ENCODE data around the gene ARL4C.
"Not testable (repeated sequence)": the region's sequence is repeated elsewhere in the genome, so short reads cannot be mapped to it uniquely, and the experiment has no call there.

The ARL4C gene

DNA sequence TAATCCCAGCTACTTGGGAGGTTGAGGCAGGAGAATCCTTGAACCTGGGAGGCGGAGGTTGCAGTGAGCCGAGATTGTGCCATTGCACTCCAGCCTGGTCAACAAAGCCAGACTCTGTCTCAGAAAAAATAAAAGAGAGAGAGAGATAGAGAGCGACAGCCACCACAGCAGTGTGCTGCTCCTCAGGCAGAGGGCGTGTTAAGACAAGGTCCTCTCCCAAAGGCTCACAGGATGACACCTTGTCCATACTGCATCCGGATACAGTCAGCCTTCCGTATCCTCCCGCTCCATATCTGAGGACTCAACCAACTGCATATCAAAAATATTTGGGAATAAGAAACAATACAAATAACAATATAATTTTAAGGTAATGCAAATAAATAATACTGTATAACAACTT, 20.1 kb downstream of the ARL4C start:
- no peak for DNase-seq (ENCODE audit: low read depth in 2 of 2)

DNA sequence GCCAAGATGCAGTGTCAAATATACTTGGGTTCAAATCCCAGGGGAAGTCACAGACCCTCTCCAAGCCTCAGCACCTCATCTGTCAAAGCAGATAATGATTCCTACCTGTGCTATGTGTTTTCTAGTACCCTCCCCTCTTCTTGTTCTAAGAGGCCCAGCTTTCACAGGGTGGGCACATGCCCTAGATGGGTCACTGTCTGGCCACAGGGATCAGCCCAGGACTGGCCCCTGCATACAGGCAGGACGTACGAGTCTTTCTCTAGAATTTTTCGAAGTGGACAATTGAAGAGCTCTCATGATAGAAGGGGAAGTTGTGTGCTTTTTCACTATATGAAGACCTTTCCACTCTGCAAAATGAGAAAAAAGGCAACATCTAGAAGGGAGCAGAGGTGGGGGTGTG, 22.2 kb downstream of the ARL4C start:
- no peak for DNase-seq (ENCODE audit: low read depth in 2 of 2)

DNA sequence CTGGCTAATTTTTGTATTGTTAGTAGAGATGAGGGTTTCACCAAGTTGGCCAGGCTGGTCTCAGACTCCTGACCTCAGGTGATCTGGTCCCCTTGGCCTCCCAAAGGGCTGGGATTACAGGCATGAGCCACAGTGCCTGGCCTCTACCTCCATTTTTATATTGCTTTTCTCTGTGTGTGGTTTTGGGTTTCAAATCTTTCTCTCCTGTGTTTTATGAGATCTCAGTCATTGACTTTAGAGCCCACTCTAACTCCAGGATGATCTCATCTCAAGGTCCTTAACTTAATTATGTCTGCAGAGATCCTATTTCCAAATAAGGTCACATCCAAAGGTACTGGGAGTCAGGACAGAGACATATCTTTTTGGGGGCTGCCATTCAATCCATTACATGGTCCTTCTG, 24.7 kb downstream of the ARL4C start:
- DNase-seq (ENCODE audit: low read depth in 2 of 2), result no peak

DNA sequence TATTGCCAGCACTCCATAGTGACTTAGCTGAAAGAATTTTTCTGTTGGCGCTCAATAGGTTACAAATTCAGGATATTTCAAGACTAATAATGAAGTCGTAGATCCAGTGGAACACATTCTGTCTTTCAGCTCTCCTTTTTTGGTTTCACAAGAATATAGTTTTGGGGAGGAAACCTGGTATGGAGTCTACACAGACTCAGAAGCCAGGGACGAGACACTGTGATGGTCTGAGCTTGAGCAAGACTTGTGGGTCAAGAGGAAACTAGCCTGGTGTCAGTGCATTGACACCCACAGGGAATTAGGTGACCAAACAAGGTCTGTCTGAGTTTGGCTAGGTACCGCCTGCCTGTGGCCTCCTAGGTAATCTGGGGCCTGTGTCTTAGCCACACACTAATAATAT, 26.9 kb downstream of the ARL4C start:
- no peak for DNase-seq (ENCODE audit: low read depth in 2 of 2)

DNA sequence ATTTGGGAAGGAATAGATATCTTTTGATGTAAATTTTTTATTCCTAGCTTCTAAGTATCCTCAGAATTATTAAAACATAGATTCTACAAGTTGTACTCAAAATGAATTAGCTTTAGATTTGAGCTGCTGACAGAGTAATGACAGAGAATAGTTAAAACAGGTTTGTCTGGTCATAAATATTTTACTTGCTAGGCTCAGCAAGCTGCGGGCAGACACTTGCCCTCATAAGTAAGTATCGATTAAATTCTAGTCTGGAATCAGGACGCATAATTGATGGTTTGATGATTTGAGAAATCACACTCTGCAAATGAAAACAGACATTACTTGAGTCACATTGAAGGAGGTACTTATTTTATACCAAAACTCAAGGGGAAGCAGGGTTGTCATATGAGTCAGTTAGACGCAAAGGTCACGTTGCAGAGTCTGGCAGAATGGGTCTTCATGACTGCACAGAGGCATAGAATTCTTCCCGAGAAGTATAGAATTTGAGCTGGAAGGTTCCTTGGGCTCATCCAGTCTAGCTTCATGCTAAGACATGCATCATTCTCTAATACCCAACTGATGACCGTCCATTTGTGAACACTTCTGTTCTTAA, 27.5 kb downstream of the ARL4C start:
- no peak for DNase-seq (ENCODE audit: low read depth in 2 of 2)

DNA sequence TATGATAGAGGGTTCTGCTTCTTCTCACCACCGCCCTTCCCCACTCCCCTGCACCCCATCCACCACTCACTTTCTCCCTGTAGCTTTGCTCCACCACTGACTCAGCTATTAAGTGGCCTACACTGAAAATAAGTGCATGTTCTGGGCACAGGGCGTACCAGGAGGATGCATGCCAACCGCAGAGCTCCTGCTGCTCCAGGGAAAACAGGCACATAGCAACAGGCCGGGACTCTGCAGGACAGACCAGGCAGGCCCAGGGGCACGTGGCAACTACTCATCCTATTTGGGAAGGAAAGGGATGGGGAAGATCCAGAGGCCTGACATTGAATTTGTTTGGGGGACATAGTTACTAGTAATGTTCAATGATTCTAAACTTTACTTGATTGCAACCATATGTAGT, 28.4 kb downstream of the ARL4C start:
- DNase-seq (ENCODE audit: low read depth in 2 of 2), result no peak

DNA sequence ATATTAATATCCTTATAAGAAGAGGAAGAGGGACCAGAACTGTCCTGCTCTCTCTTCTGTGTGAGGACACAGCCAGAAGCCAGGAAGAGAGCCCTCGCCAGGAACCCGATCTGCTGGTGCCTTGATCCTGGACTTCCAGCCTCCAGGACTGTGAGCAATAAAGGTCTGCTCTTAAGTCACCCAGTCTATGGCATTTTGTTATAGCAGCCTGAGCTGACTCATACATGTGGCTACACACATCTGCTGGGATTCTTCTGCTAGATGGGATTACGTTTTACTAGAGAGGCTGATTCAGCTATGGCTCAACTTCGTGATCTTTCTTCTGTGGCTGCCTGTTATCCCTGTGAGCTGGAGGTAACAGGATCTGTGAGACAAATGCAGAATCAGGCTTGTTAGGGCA, 29.6 kb downstream of the ARL4C start:
- DNase-seq (ENCODE audit: low read depth in 2 of 2), result no peak

DNA sequence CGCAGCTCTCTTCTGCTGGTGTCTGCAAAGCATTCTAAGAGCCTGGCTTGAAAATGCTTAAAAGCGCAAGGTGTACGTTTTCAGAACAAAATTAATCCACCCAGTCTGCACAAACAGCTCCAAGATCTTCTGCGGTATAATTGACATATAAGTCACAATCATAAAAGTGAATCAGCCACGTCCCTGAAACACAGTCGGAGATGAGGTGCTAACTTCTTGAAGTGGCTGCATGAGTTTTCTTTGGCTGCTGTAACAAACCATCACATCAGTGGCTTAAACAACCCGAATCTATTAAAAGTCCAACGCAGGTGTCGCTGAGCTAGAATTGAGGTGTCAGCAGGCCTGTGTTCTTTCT, 32.6 kb downstream of the ARL4C start:
- no peak for DNase-seq (ENCODE audit: low read depth in 2 of 2)

DNA sequence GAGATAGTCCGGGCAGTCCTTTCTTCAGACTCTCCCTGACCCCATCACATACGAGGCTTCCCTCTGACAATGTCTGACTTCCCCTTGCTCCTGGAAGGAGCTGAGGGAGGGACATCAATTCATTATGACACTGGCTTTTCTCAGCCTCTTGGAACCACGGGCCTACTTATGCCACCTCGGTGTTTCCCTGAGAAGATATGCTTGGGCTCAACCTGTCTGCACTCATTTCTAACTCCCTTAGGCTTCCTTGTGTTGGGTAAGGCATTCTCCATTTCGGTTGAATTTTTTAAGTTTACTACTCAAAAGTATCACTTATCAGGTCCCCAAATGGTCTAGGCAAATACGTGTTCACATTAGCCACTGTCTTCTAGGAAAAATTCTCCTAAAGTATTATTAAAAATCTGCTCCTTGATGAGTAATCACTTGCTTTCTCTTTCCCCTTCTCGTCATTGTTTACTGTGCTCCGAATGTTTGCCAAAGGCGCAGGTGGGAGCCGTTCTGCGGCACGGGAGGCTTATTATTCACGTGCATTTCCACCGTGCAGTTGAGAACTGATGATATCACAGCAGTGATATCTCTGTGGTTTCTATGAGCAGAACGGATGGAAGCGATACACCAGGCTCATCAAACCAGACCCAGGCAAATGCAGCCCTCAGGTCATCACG, 33.1 kb downstream of the ARL4C start:
- peak; percentile 43 to 65 for DNase-seq (ENCODE audit: low read depth in 2 of 2)

DNA sequence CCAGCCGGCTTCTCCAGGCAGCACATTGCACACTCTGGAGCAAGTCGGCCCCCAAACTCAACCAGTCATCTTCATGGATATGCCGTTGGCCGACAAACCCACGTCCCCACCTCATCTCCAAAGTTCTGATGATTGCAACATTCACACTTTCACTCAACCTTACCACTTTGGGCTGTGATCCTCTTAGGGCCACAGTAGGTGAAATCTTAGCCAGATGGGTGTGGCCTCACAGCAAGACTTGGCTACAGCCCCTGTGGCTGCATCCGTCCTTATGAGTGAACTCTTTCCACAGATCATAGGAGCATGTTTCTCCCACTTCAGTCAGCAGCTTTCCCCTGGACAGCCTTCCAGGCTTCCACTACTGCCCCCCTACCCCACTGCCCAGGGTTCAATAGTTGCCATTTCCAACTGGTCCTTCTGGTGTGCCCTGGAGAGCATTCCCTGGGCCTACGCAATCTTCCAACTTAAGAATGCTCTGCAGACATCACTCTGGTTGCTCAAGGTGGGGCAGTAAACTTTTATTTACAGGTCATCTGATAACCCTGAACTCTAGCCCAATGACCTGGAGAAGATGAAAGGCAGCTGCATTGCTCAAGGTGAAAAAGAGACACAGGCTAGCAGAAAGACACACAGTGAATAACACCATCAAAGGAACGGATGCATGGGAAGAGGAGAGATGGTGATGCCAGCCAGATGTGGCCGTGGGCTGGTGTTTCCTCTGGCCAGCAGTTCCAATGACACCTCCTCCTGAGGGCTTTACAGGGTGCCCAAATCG, 34.5 kb downstream of the ARL4C start:
- DNase-seq (ENCODE audit: low read depth in 2 of 2), result no peak

DNA sequence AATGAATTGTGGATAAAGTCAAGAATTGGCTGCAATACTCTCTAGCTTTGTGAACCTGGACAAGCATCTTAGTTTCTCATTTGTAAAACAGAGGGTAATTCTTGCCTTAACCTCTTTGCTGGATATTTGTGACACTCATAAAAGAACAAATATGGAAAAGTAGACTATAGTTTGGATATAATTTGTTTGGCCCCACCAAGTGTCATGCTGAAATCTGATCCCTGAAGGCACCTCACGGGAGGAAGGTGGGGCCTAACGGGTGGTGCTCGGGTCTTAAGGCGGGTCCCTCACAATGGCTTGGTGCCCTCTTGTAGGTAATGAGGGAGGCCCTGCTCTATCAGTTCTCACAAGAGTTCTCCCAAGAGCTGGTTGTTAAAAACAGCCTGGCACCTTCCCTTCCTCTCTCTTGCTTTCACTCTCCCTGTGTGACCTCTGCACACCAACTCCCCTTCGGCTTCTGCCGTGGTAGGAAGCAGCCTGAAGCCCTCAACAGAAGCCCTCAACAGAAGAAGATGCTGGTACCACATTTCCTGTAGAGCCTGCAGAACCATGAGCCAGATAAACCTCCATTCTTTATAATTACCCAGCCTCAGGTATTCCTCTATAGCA, 37.4 kb downstream of the ARL4C start:
- no peak for DNase-seq (ENCODE audit: low read depth in 2 of 2)

DNA sequence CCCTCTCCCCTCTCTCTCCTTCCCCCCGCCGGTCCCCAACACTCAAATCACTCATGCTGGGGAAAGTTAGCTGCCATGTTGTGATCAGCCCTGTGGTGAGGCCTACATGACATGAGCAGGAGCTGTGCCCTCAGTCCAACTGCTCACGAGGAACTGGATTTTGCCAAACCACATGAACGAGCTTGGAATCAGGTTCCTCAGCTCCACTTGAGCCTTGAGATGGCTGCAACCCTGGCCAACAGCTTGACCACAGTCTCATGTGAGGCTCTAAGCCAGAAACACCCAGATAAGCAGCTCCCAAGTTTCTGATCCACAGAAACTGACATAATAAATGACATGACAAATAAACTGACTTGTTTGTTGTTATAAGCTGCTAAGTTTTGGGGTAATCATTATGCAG, 38.4 kb downstream of the ARL4C start:
- no peak for DNase-seq (ENCODE audit: low read depth in 2 of 2)

DNA sequence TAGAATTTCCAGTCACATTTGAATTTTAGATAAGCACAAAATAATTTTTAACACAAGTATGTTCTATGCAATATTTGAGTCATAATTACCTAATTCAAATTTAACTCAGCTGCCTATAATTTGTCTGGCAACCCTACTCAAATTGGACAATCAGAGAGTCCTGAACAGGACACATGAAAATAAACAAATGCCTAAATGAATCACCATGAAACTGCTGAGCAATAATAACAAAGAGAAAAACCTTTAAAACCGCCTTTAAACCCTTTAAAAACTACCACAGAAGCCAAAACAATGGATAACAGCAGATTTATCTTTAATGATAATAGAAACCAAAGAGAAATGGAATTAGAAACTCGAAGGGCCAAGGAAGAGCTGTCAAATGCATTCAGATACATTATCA, 39.5 kb downstream of the ARL4C start:
- DNase-seq (ENCODE audit: low read depth in 2 of 2), result no peak

DNA sequence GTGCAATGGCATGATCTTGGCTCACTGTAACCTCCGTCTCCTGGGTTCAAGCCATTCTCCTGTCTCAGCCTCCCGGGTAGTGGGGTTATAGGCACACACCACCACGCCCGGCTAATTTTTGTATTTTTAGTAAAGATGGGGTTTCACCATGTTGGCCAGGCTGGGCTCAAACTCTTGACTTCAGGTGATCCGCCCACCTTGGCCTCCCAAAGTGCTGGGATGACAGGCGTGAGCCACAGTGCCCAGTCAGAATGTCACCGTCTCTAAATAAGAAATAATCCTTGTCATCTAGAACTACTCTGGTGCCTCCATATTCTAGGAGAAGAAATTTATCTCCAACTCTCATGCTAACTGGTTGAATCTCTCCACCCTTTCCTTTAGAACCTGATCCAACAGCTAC, 41.6 kb downstream of the ARL4C start:
- not testable (repeated sequence) for DNase-seq (ENCODE audit: low read depth in 2 of 2)

DNA sequence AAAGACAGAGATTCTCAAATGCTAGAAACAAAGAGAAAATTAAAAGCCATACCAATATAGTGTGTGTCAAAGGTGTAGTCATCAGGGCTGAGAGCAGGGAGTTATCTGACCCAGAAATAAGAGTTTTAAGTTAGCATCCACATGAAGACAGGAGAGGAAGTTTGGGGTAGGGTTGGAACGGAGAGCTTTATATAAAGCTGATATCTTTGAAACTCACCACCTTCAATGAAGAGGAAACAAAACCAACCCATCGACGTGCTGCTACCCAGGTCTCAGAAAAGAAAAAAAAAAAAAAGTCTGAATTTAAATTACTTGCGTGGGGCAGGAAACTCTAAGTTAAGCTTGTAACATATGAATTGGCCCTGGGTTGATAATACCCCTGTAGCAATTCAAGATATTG, 42.4 kb downstream of the ARL4C start:
- no peak for DNase-seq (ENCODE audit: low read depth in 2 of 2)

DNA sequence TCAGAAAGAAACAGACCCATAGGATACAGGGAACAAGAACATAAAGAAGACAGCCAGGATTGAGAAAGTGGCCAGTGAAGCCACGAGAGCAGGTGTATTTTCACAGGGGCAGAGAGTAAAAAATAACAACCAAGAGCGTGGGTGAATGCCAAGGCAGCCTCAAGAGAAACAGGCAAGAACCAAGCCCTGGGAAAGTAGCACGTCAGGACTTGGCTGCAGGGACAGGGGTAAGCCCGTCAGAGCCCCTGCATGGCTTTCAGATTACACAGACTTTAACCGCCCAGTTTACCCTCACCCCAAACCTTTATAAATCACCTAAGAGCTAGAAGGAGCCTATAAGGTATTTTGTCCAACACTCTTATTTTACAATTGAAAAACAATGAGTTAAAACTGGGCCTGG, 43.7 kb downstream of the ARL4C start:
- no peak for DNase-seq (ENCODE audit: low read depth in 2 of 2)

DNA sequence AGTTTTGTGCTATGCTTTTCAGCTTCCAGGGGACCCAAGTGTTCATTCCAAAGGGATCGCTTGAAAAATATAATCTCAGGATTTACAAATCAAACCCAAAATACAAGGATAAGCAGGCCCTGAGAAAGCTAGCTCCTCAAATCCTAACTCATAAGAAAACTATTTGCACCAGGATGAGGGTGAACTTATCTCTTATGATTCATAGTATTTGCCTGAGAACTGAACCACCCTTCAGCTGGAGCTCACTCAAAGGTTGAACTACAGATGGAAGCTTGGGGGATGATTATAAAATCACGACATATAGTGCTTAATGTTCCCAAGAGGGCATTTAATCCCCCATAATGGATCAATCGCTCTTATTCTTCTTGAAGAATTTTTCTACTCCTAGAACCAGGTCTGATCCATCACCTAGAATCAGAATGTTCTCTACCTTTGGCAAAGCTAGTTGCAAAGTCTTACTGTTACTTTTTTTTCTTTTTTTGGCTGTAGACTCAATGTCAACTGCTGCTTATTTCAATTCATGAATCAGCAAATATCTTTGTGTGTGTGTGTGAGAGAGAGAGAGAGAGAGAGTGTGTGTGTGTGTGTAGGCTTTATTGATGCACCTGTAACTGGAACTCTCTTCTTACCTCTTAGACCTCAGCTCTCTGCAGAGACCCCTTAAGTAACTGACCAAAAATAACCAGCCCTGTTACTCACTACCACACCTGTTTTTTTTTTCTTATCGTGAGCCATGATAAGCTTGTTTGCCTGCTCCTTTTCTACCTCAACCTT, 44.8 kb downstream of the ARL4C start:
- DNase-seq (ENCODE audit: low read depth in 2 of 2), result no peak

DNA sequence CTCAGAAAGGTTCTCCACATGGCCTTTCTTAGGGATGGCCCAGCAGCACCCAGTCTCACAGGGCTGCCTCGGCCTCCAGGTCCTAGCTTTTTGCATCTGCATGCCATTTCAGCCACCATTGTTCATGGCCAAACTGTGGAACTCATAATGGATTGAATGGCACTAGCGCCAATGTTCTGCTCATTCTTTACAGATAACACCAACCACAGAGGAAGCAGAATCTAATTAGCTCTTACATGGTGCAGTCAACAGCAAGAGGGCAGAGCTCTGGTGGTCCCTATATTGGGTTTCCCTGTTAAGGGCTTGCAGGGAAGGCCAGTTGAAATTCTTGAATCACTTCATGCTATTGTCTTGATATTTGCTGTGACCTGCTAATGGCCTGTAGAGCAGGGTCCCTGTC, 45.6 kb downstream of the ARL4C start:
- DNase-seq (ENCODE audit: low read depth in 2 of 2), result no peak

DNA sequence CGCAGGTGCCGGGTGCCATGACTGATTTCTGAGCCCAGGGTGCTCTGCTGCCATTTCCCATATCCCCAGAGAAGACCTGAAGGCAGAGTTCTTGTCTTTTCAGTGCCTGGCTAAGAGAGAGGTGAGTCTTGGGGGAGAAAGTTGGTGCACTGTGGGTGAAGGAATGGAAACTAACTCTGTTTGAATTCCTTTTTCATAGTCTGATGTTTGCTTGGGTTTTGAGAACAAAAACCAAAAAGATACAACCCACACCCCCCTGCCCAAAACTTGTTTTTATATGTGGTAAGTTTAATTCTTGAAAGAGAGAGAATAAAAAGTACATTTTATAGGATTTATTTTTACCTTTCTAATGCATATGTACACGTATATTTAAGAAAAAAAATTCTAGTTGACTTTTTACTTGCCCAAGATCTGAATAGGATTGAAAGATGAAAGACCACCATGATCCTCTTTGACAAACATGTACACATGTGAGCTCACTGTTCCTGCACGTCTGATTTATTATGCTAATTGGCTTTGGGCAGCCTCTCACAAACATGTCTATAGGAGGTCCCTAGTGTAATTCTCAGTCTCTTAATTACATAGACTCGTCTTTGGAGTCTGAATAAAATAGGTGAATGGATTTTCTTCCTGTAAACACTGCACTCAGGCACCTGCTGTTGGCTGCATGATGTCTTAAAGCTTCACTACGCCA, 46.3 kb downstream of the ARL4C start:
- no peak for DNase-seq (ENCODE audit: low read depth in 2 of 2)

DNA sequence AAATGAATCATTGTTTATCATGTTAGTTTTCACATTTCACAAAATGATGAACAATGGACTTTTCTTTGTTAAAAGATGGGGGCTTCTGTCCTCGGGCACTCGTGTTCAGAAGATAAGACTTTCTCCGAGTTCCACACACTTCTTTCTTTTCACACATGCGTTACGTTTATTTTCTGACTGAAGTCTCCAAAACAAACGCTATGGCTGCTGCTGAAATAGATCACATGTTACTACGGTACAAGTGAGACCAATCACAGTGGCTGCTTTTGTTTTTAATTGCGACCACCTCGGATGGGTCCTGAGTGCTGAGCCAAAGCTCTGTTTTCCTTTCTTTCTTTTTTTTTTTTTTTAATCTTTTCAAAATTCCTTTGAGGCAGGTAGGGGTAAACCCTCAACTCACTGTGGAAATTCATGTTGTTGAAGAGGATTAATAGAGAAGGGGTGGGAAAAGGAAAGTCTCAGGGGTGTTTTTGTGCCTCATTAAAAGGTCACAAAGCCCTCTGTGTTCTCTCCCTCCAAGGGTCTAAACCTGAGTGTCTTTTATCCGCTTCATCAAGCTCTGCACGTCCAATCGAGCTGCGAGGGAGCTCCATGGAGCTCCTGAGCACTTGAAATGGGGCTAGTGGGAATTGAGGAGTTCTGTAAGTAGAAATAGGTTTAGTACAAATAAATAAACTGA, 48.2 kb downstream of the ARL4C start:
- DNase-seq (ENCODE audit: low read depth in 2 of 2), result no peak

DNA sequence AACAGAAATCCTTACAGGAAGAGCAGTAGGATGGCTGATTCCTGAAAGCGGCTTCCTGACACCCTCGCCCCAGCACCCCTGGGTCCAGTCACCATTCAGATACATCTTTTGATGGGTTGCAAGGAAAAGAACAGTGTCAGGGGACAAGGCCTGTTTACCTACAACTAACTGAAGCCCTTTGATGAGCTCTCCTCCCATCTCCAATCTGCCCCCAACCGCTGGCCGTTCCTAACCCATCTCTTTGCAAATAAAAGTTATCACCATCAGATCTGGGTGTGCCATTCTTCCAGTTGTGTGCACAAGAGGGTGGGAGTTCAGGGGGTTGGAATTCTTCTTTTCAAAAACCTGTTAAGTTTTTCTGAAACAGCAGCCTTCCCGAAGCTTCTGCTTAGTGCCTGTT, 48.9 kb downstream of the ARL4C start:
- DNase-seq (ENCODE audit: low read depth in 2 of 2), result no peak
